Mesothelial cell of epicardium (in vitro differentiated cells): ENCODE measurements around the gene SKAP1. TPM values are rescaled to one million over a fixed set of nuclear protein-coding genes. Genes with fewer than 3 reads are reported as not detected.

Experiments used
- DNase-seq, 2 experiments: peaks; one replicate each; pipeline ENCODE4 v3.0.0; 2021; ENCODE audit warnings: low spot score in 2 of 2; ENCODE audit not compliant: unreplicated experiment in 2 of 2
- H3K27ac Mint-ChIP-seq: 2 replicates; pipeline ENCODE4 v1.8.0; 2021; ENCODE audit warnings: mixed read lengths
- H3K27me3 Mint-ChIP-seq: 2 replicates; pipeline ENCODE4 v1.8.0; 2021; ENCODE audit warnings: low read depth, mixed read lengths
- H3K36me3 Mint-ChIP-seq: 2 replicates; pipeline ENCODE4 v1.8.0; 2021; ENCODE audit warnings: mixed read lengths
- H3K4me1 Mint-ChIP-seq: 2 replicates; pipeline ENCODE4 v1.8.0; 2021; ENCODE audit warnings: mixed read lengths
- H3K4me3 Mint-ChIP-seq: 2 replicates; pipeline ENCODE4 v1.8.0; 2021; ENCODE audit warnings: mild to moderate bottlenecking, moderate library complexity, mixed read lengths
- H3K9me3 Mint-ChIP-seq: 2 replicates; pipeline ENCODE4 v1.8.0; 2021; ENCODE audit warnings: mixed read lengths
- CTCF ChIP-seq: fragments of 200-600 bp; sonication (generic); IDR thresholded peaks from one replicate; pipeline ENCODE4 v1.5.0; 2021; ENCODE audit warnings: antibody characterized with exemption; ENCODE audit not compliant: unreplicated experiment
- total RNA-seq: library from RNA; stranded (reverse); gene quantifications from 3 replicates; pipeline ENCODE4 v1.2.1, GENCODE V29; 2021

SKAP1 gene
- total RNA-seq, 1 donor from 2014 or later: 3.4 TPM

GRCh38 chr17:48378708-48379392, 51.2 kb downstream of the SKAP1 start:
- Mint-ChIP-seq H3K4me3 (no peak overlapping the region), H3K4me1 (peaks cover 6% of the 10 kb centered on the region), H3K27me3 (peaks cover 7% of the 10 kb centered on the region), H3K36me3 (no peaks in the 10 kb centered on the region), H3K27ac (no peak overlapping the region), H3K9me3 (no peaks in the 10 kb centered on the region)
- no peak for TF ChIP-seq CTCF
- no peak for DNase-seq

GRCh38 chr17:48378238-48378637, 51.8 kb downstream of the SKAP1 start:
- H3K27me3 Mint-ChIP-seq: peaks cover 7% of the 10 kb centered on the region
- peaks cover 6% of the 10 kb centered on the region for H3K4me1 Mint-ChIP-seq
- no peak for TF ChIP-seq CTCF
- H3K36me3 Mint-ChIP-seq: no peaks in the 10 kb centered on the region
- no peak for DNase-seq
- no peaks in the 10 kb centered on the region for H3K9me3 Mint-ChIP-seq
- H3K4me3 Mint-ChIP-seq: no peak overlapping the region
- H3K27ac Mint-ChIP-seq: no peak overlapping the region

- no peak overlapping the region for H3K4me3 Mint-ChIP-seq
- H3K27me3 Mint-ChIP-seq: peaks cover 7% of the 10 kb centered on the region
- DNase-seq: no peak
- TF ChIP-seq CTCF: no peak
- no peak overlapping the region for H3K27ac Mint-ChIP-seq
- H3K4me1 Mint-ChIP-seq: no peaks in the 10 kb centered on the region
- no peaks in the 10 kb centered on the region for H3K9me3 Mint-ChIP-seq
- no peaks in the 10 kb centered on the region for H3K36me3 Mint-ChIP-seq
Measured at GRCh38 chr17:48376682-48377325, 53.2 kb downstream of the SKAP1 start.

DNA sequence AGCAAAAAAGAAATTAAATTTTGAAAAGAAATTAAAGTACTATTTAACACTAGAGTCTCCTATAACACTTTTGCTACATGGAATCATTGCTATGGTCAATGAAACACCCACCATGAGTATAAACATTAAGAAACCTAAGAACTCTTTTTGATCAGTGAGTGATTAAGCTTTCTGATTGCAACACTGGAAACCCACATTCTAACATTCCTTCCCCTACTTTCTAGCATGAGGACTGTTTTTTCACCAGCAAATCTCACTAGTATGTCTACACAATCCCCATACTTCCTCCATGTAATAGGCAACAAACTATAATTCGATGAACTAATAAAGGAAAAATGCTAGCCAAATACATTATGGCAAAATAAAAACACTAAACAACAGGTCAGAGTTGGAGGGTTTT, 54.7 kb downstream of the SKAP1 start:
- DNase-seq: no peak

GRCh38 chr17:48374650-48375230, 55.3 kb downstream of the SKAP1 start:
- no peaks in the 10 kb centered on the region for H3K36me3 Mint-ChIP-seq
- DNase-seq: no peak
- no peaks in the 10 kb centered on the region for H3K9me3 Mint-ChIP-seq
- TF ChIP-seq CTCF: no peak
- no peak overlapping the region for H3K4me3 Mint-ChIP-seq
- H3K27me3 Mint-ChIP-seq: no peaks in the 10 kb centered on the region
- H3K4me1 Mint-ChIP-seq: no peaks in the 10 kb centered on the region
- no peak overlapping the region for H3K27ac Mint-ChIP-seq

More for the DNA sequence above, 54.7 kb downstream of the SKAP1 start:
- no peaks in the 10 kb centered on the region for H3K36me3 Mint-ChIP-seq
- H3K9me3 Mint-ChIP-seq: no peaks in the 10 kb centered on the region
- no peak for TF ChIP-seq CTCF
- H3K27me3 Mint-ChIP-seq: peaks cover 3% of the 10 kb centered on the region
- H3K27ac Mint-ChIP-seq: no peak overlapping the region
- no peak overlapping the region for H3K4me3 Mint-ChIP-seq
- no peaks in the 10 kb centered on the region for H3K4me1 Mint-ChIP-seq
